ENCODE results near the gene PPARG.
"Not testable (repeated sequence)": the region's sequence is repeated elsewhere in the genome, so short reads cannot be mapped to it uniquely, and the experiment has no call there.

Gene PPARG

GRCh38 chr3:12443781-12444522, 155.1 kb downstream of the PPARG start:
- DNase-seq (ENCODE audit: low read depth): no peak

- DNase-seq (ENCODE audit: low read depth): no peak
Measured at GRCh38 chr3:12444582-12445471, 156.0 kb downstream of the PPARG start.

- no peak for DNase-seq (ENCODE audit: low read depth)
Measured at GRCh38 chr3:12445523-12446240, 156.8 kb downstream of the PPARG start.

GRCh38 chr3:12446298-12446697, 157.4 kb downstream of the PPARG start:
- DNase-seq (ENCODE audit: low read depth): no peak

- no peak for DNase-seq (ENCODE audit: low read depth)
Measured at GRCh38 chr3:12447075-12447474, 158.2 kb downstream of the PPARG start.

GRCh38 chr3:12448404-12449202, 159.7 kb downstream of the PPARG start:
- not testable (repeated sequence) for DNase-seq (ENCODE audit: low read depth)

- no peak for DNase-seq (ENCODE audit: low read depth)
Measured at GRCh38 chr3:12449889-12450682, 161.2 kb downstream of the PPARG start.

GRCh38 chr3:12451481-12451880, 162.6 kb downstream of the PPARG start:
- no peak for DNase-seq (ENCODE audit: low read depth)

- no peak for DNase-seq (ENCODE audit: low read depth)
Measured at GRCh38 chr3:12451960-12452359, 163.1 kb downstream of the PPARG start.

- no peak for DNase-seq (ENCODE audit: low read depth)
Measured at GRCh38 chr3:12452361-12453330, 163.8 kb downstream of the PPARG start.

GRCh38 chr3:12454076-12454815, 165.4 kb downstream of the PPARG start:
- no peak for DNase-seq (ENCODE audit: low read depth)

- DNase-seq (ENCODE audit: low read depth): no peak
Measured at GRCh38 chr3:12454816-12455121, 165.9 kb downstream of the PPARG start.

- no peak for DNase-seq (ENCODE audit: low read depth)
Measured at GRCh38 chr3:12455740-12456139, 166.9 kb downstream of the PPARG start.

GRCh38 chr3:12456441-12456840, 167.6 kb downstream of the PPARG start:
- DNase-seq (ENCODE audit: low read depth): no peak

- DNase-seq (ENCODE audit: low read depth): not testable (repeated sequence)
Measured at GRCh38 chr3:12457380-12457779, 168.5 kb downstream of the PPARG start.

GRCh38 chr3:12458901-12459300, 170.0 kb downstream of the PPARG start:
- DNase-seq (ENCODE audit: low read depth): no peak

GRCh38 chr3:12460127-12460526, 171.3 kb downstream of the PPARG start:
- DNase-seq (ENCODE audit: low read depth): no peak

- DNase-seq (ENCODE audit: low read depth): no peak
Measured at GRCh38 chr3:12461097-12461649, 172.3 kb downstream of the PPARG start.

Measured in stimulated activated CD4-positive, alpha-beta T cell treated with anti-CD3 and anti-CD28 coated beads, Interleukin-2, amount 100 ng/mL, for 4 hours (primary cell).